H1 (cell line): Measurements from ENCODE around the gene TMBIM1. TPM values are rescaled to one million over a fixed set of nuclear protein-coding genes. Genes with fewer than 3 reads are reported as not detected.

Experiments used
- CTCF ChIA-PET: fragments of 300-600 bp; sonication (Branson Sonifier 250); formaldehyde crosslinking; loops from one replicate; lab custom pipeline; 2021; ENCODE audit not compliant: partially characterized antibody; lab: Charles Lee
- POLR2A ChIA-PET: fragments of 300-600 bp; sonication (Branson Sonifier 250); formaldehyde crosslinking; loops from one replicate; lab custom pipeline; 2021; ENCODE audit warnings: inconsistent platforms; ENCODE audit not compliant: partially characterized antibody; lab: Charles Lee
- DNase-seq, 2 experiments: peaks; one replicate each; pipeline versions ENCODE4 v3.0.0 to v3.0.0-alpha.2; 2010 to 2022; ENCODE audit warnings: low spot score in 2 of 2, low read depth in 1 of 2, mixed read lengths in 1 of 2
- FAIRE-seq: peaks from 2 replicates; lab custom pipeline; 2011; peaks lifted over from hg19 to GRCh38; lab: Jason Lieb, UNC
- H2AFZ ChIP-seq: 2 replicates; pipeline ENCODE4 v1.8.1; 2012; ENCODE audit warnings: low read length, inconsistent platforms
- H2AK5ac ChIP-seq: 2 replicates; pipeline ENCODE4 v1.6.1; 2013; ENCODE audit warnings: low read depth, low read length
- H2BK120ac ChIP-seq: replicated peaks from 2 replicates; pipeline ENCODE3; 2013; ENCODE audit warnings: low read depth, low read length, inconsistent platforms
- H2BK12ac ChIP-seq: 2 replicates; pipeline ENCODE4 v1.6.1; 2013; ENCODE audit warnings: low read depth, low read length
- H2BK15ac ChIP-seq: 2 replicates; pipeline ENCODE4 v1.6.1; 2013; ENCODE audit warnings: low read length
- H2BK20ac ChIP-seq: 2 replicates; pipeline ENCODE4 v1.6.1; 2013; ENCODE audit warnings: low read length
- H2BK5ac ChIP-seq: 2 replicates; pipeline ENCODE4 v1.6.1; 2013; ENCODE audit warnings: low read depth, low read length
- H3K14ac ChIP-seq: 2 replicates; pipeline ENCODE4 v1.6.1; 2013; ENCODE audit warnings: inconsistent platforms; ENCODE audit not compliant: insufficient read length
- H3K18ac ChIP-seq: 2 replicates; pipeline ENCODE4 v1.6.1; 2013; ENCODE audit warnings: low read length; ENCODE audit errors: extremely low read depth
- H3K23ac ChIP-seq: 2 replicates; pipeline ENCODE4 v1.6.1; 2013; ENCODE audit warnings: inconsistent platforms; ENCODE audit not compliant: insufficient read length
- H3K23me2 ChIP-seq: 2 replicates; pipeline ENCODE4 v1.6.1; 2013; ENCODE audit warnings: low read depth, low read length
- H3K27ac ChIP-seq: 2 replicates; pipeline ENCODE4 v1.6.1; 2011; ENCODE audit warnings: low read depth, low read length, inconsistent platforms
- H3K27me3 ChIP-seq, 4 experiments: replicated peaks in 1 of 4; 1 replicate in 1 of 4; 2 replicates in 3 of 4; pipeline versions ENCODE4 v1.6.1 to v1.8.1; 2011 to 2013; ENCODE audit warnings: low read length in 3 of 4, mild to moderate bottlenecking in 3 of 4, inconsistent platforms in 2 of 4, mixed read lengths in 2 of 4, moderate library complexity in 1 of 4; ENCODE audit not compliant: control insufficient read depth in 3 of 4, insufficient read depth in 3 of 4; ENCODE audit errors: extremely low read depth in 1 of 4
- H3K36me3 ChIP-seq, 4 experiments: 2 replicates each; pipeline versions ENCODE4 v1.6.1 to v1.8.1; 2011 to 2013; ENCODE audit warnings: mild to moderate bottlenecking in 4 of 4, low read length in 3 of 4, moderate library complexity in 2 of 4, control low read depth in 1 of 4, inconsistent platforms in 1 of 4; ENCODE audit not compliant: insufficient read depth in 4 of 4, control insufficient read depth in 2 of 4
- H3K4ac ChIP-seq: replicated peaks from 2 replicates; pipeline ENCODE3; 2013; ENCODE audit warnings: low read length, low read depth, mixed read lengths, inconsistent platforms; ENCODE audit not compliant: insufficient read length
- H3K4me1 ChIP-seq, 4 experiments: replicated peaks in 1 of 4; 1 replicate in 1 of 4; 2 replicates in 3 of 4; pipeline versions ENCODE4 v1.6.1 to v1.8.1; 2011 to 2013; ENCODE audit warnings: low read length in 3 of 4, inconsistent platforms in 2 of 4, mixed read lengths in 1 of 4; ENCODE audit not compliant: insufficient read depth in 4 of 4, control insufficient read depth in 3 of 4
- H3K4me2 ChIP-seq, 2 experiments: 2 replicates each; pipeline versions ENCODE4 v1.6.1 to v1.8.1; 2011 to 2013; ENCODE audit warnings: low read depth in 2 of 2, low read length in 2 of 2, control low read depth in 1 of 2, inconsistent platforms in 1 of 2, mild to moderate bottlenecking in 1 of 2; ENCODE audit not compliant: insufficient read depth in 1 of 2
- H3K4me3 ChIP-seq, 4 experiments: fragments of 200-600, 300-600 bp in 1 of 4; sonication (generic), shearing (Covaris generic), sonication (Bioruptor Twin) in 1 of 4; 2 replicates each; pipeline versions ENCODE4 v1.5.1 to v1.8.1; 2011 to 2016; ENCODE audit warnings: low read length in 4 of 4, low read depth in 3 of 4, control low read depth in 2 of 4, inconsistent platforms in 2 of 4, mild to moderate bottlenecking in 2 of 4, mixed read lengths in 1 of 4, moderate library complexity in 1 of 4; ENCODE audit not compliant: insufficient read depth in 2 of 4; ENCODE audit errors: extremely low read depth in 1 of 4
- H3K56ac ChIP-seq: replicated peaks from 2 replicates; pipeline ENCODE3; 2013; ENCODE audit warnings: low read depth, mild to moderate bottlenecking, mixed read lengths, low read length, inconsistent platforms; ENCODE audit not compliant: insufficient read length
- H3K79me1 ChIP-seq: 2 replicates; pipeline ENCODE4 v1.6.1; 2013; ENCODE audit warnings: low read depth, low read length, control low read depth
- H3K79me2 ChIP-seq, 2 experiments: 2 replicates each; pipeline versions ENCODE4 v1.6.1 to v1.8.1; 2012 to 2013; ENCODE audit warnings: low read length in 2 of 2, mild to moderate bottlenecking in 2 of 2, inconsistent platforms in 1 of 2; ENCODE audit not compliant: insufficient read depth in 2 of 2, control insufficient read depth in 1 of 2
- H3K9ac ChIP-seq, 4 experiments: replicated peaks in 1 of 4; 1 replicate in 1 of 4; 2 replicates in 3 of 4; pipeline versions ENCODE4 v1.6.1 to v1.8.1; 2011 to 2013; ENCODE audit warnings: low read depth in 3 of 4, low read length in 3 of 4, control low read depth in 2 of 4, mild to moderate bottlenecking in 2 of 4, moderate library complexity in 2 of 4, inconsistent platforms in 1 of 4; ENCODE audit errors: extremely low read depth in 1 of 4
- H3K9me3 ChIP-seq, 2 experiments: 2 replicates each; pipeline versions ENCODE4 v1.6.1 to v1.8.1; 2012 to 2013; ENCODE audit warnings: mild to moderate bottlenecking in 2 of 2, moderate library complexity in 2 of 2, control low read depth in 1 of 2, inconsistent platforms in 1 of 2, low read depth in 1 of 2, low read length in 1 of 2, mixed read lengths in 1 of 2; ENCODE audit not compliant: insufficient read depth in 2 of 2
- H4K20me1 ChIP-seq, 2 experiments: replicated peaks in 1 of 2; 2 replicates each; pipeline versions ENCODE3 to v1.8.1; 2011 to 2013; ENCODE audit warnings: inconsistent platforms in 2 of 2, low read length in 2 of 2, mild to moderate bottlenecking in 1 of 2; ENCODE audit not compliant: insufficient read depth in 2 of 2, control insufficient read depth in 1 of 2
- H4K5ac ChIP-seq: 2 replicates; pipeline ENCODE4 v1.6.1; 2013; ENCODE audit warnings: low read length, low read depth, mixed read lengths, inconsistent platforms; ENCODE audit not compliant: insufficient read length
- H4K8ac ChIP-seq: 2 replicates; pipeline ENCODE4 v1.8.0; 2013; ENCODE audit warnings: mild to moderate bottlenecking, moderate library complexity, low read length, inconsistent platforms; ENCODE audit not compliant: insufficient read depth; ENCODE audit errors: extremely low read depth
- H4K91ac ChIP-seq: replicated peaks from 2 replicates; pipeline ENCODE3; 2013; ENCODE audit warnings: low read length, mixed read lengths, inconsistent platforms; ENCODE audit not compliant: insufficient read length
- BCL11A ChIP-seq, 2 experiments: IDR thresholded peaks; one replicate each; pipeline ENCODE4 v1.6.1; 2011; ENCODE audit warnings: low read depth in 2 of 2, low read length in 2 of 2, mild to moderate bottlenecking in 2 of 2
- CREB1 ChIP-seq: IDR thresholded peaks from 2 replicates; pipeline ENCODE4 v1.6.1; 2012; ENCODE audit warnings: inconsistent platforms
- EGR1 ChIP-seq: IDR thresholded peaks from 2 replicates; pipeline ENCODE4 v1.6.1; 2011; ENCODE audit warnings: low read depth, low read length, borderline replicate concordance
- EZH2 ChIP-seq: fragments of 200-600 bp; sonication (generic); IDR thresholded peaks from 2 replicates; pipeline ENCODE4 v1.7.1; 2012; ENCODE audit warnings: low read depth, mild to moderate bottlenecking, moderate library complexity, low read length, inconsistent platforms; ENCODE audit not compliant: severe bottlenecking
- NANOG ChIP-seq: IDR thresholded peaks from 2 replicates; pipeline ENCODE4 v1.6.1; 2011; ENCODE audit warnings: low read length, low read depth, mild to moderate bottlenecking, inconsistent platforms; ENCODE audit not compliant: insufficient read depth, poor library complexity, severe bottlenecking
- SUZ12 ChIP-seq: fragments of 200-600 bp; sonication (generic); IDR thresholded peaks from 2 replicates; pipeline ENCODE4 v1.6.1; 2012; ENCODE audit warnings: mild to moderate bottlenecking, inconsistent platforms, low read length, moderate library complexity, mixed read lengths
- TAF1 ChIP-seq: IDR thresholded peaks from 2 replicates; pipeline ENCODE4 v1.6.1; 2011; ENCODE audit warnings: mild to moderate bottlenecking, low read depth, low read length
- TAF7 ChIP-seq: optimal IDR thresholded peaks from 2 replicates; pipeline ENCODE3; 2011; ENCODE audit warnings: low read depth, mild to moderate bottlenecking, inconsistent platforms, low read length, moderate library complexity, borderline replicate concordance
- WGBS, 2 experiments: shearing (Covaris generic) in 1 of 2; methylation state at CpG; one replicate each; pipeline versions ENCODE4 v1.1.6 to v1.1.7; 2013 to 2015; ENCODE audit warnings: low lambda C conversion rate in 2 of 2, mixed read lengths in 2 of 2, inconsistent platforms in 1 of 2, low coverage in 1 of 2, missing lambda C conversion rate in 1 of 2; ENCODE audit not compliant: insufficient replicate concordance in 2 of 2, insufficient coverage in 1 of 2, insufficient read length in 1 of 2; ENCODE audit errors: extremely low coverage in 1 of 2, missing lambda C conversion rate in 1 of 2; 5-methylcytosine and 5-hydroxymethylcytosine counted together
- polyA plus RNA-seq, 7 experiments: library from polyadenylated mRNA; depleted of rRNA in 3 of 7; stranded (reverse) in 5 of 7; unstranded in 2 of 7; fragments of >200 nt in 5 of 7; fragments of 200-250 nt in 2 of 7; gene quantifications; 1 replicate in 5 of 7; 2 replicates in 1 of 7; 4 replicates in 1 of 7; pipeline versions ENCODE4 v1.2.1 to v1.2.3, GENCODE V29; 2011 to 2013; ENCODE audit warnings: missing spikeins in 2 of 7, mixed read lengths in 2 of 7
- total RNA-seq: library from RNA; stranded (reverse); fragmentation: NEBNext Ultra II Directional; extraction: Animal tissue kit (Norgen Biotek cat#: 25700); gene quantifications from 2 replicates; pipeline ENCODE4 v1.2.1, GENCODE V29; 2021
- TF ChIP-seq, protein P1 (sequence below): IDR thresholded peaks from 2 replicates; pipeline ENCODE4 v1.6.1; 2012; ENCODE audit warnings: inconsistent platforms

TMBIM1 gene
- total and polyA plus RNA-seq, 2 of the 8 experiments (the other 6 are each of a cell fraction or from before 2014, with no cell fraction given) = 22.1 to 36.8 TPM

DNA sequence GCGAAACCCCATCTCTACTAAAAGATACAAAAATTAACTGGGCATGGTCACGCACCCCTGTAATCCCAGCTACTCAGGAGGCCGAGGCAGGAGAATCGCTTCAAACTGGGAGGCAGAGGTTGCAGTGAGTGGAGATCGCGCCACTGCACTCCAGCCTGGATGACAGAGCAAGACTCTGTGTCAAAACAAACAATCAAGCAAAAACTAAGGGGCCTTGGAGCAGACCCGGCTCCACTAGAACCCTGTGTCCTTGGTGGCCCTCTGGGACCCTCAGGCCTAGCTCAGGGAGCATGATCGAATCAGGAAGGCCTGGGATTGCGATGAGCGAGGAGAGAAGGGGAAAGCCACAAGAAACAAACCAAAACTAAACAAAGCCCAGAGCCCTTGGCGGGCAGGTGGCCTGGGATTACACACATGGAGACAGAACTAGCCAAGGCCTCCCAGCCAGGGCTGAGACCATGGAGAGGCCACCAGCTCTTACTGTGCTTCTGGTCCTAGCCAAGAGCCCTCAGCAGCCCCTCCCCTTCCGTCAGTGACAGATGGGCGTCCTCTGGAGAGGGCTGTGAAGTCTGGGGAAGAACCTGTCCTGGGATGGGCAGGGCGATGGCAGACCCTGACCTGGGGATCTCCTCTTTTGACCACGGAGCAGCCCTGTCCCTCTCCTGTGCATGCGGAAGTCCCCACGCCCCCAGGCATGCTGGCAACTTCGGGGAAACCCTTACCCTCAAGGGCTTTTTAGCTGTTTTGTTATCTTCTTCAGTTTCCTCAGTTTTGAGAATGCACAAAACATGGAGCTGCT lies 36.9 kb upstream of the TMBIM1 start:
- no peak overlapping the region for H2AFZ ChIP-seq
- no peaks in the 10 kb centered on the region for H3K36me3 ChIP-seq
- no peak overlapping the region for H3K23ac ChIP-seq
- no peak overlapping the region for H3K14ac ChIP-seq
- no peak overlapping the region for H3K4me2 ChIP-seq
- POLR2A ChIA-PET = interaction anchor here (1.1 to 1.5 kb wide), 2 partner anchors 37 to 58 kb away, joined by 3 to 4 read pairs; partner anchors contain the start of gene TMBIM1
- H3K23me2 ChIP-seq = no peaks in the 10 kb centered on the region; the same call in 1 of the 2 replicates
- no peak overlapping the region; the same call in 1 of the 2 replicates for H3K27ac ChIP-seq
- no peak overlapping the region for H3K4me3 ChIP-seq
- H2AK5ac ChIP-seq = no peak overlapping the region
- H2BK5ac ChIP-seq = no peak overlapping the region
- H3K79me1 ChIP-seq = no peaks in the 10 kb centered on the region
- H4K8ac ChIP-seq = no peak overlapping the region; the same call in 1 of the 2 replicates
- H3K79me2 ChIP-seq = no peaks in the 10 kb centered on the region
- no peak overlapping the region for H2BK120ac ChIP-seq
- no peak overlapping the region for H3K9ac ChIP-seq
- peaks cover 2 to 27% (median 12%) of the 10 kb centered on the region in 4 experiments for H3K4me1 ChIP-seq
- CTCF ChIA-PET = interaction anchor here (0.7 to 3.0 kb wide), 6 partner anchors 10 to 69 kb away, joined by 3 to 8 read pairs (median 3); partner anchors contain the start of gene CATIP
- no peak overlapping the region for H3K18ac ChIP-seq
- H3K9me3 ChIP-seq = no peaks in the 10 kb centered on the region
- no peak overlapping the region for H3K4ac ChIP-seq
- whole genome bisulfite sequencing, 2 experiments = 89% methylated on average over 18 of the region's 18 CpGs; no CpG with 5 or more reads in 1 of the 2 experiments
- no peaks in the 10 kb centered on the region for H4K20me1 ChIP-seq
- H3K56ac ChIP-seq = no peak overlapping the region
- H3K27me3 ChIP-seq = no peaks in the 10 kb centered on the region
- no peak overlapping the region for H2BK12ac ChIP-seq
- DNase-seq (no peak), FAIRE-seq (no peak)
- H4K91ac ChIP-seq = no peak overlapping the region
- H2BK15ac ChIP-seq = 0 out of 2 replicates have a peak overlapping the region, but pooled peaks have one; percentile 18
- H4K5ac ChIP-seq = no peak overlapping the region
- no peak overlapping the region for H2BK20ac ChIP-seq
- TF ChIP-seq SUZ12 = no peak
- TF ChIP-seq TAF1 = no peak
- TF ChIP-seq, protein P1, sequence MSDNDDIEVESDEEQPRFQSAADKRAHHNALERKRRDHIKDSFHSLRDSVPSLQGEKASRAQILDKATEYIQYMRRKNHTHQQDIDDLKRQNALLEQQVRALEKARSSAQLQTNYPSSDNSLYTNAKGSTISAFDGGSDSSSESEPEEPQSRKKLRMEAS = no peak
- no peak for TF ChIP-seq EZH2
- no peak for TF ChIP-seq TAF7
- TF ChIP-seq BCL11A (IDR thresholded peaks at IDR 0.05; ENCODE audit: low read depth in 2 of 2, low read length in 2 of 2) = no peak
- TF ChIP-seq EGR1 = no peak
- no peak for TF ChIP-seq CREB1
- TF ChIP-seq NANOG = no peak
